ENCODE data around the gene KLHL33.

GRCh38 chr14:20409226-20409625 lies 26.7 kb downstream of the KLHL33 start:
- TF ChIP-seq YY1 (IDR thresholded peaks at IDR 0.05; ENCODE audit: insufficient read depth, insufficient read length) (no peak), SUZ12 (IDR thresholded peaks at IDR 0.05; ENCODE audit: extremely low read depth, insufficient read depth, insufficient read length) (no peak)
